Stimulated activated CD4-positive, alpha-beta T cell treated with anti-CD3 and anti-CD28 coated beads, Interleukin-1b, Interleukin-23, amount 100 ng/mL, for 24 hours (primary cell): Measurements from ENCODE around the gene RIPPLY1.

Source experiments
- DNase-seq, 4 experiments: peaks; one replicate each; pipeline ENCODE4 v3.0.0-alpha.2; 2020; ENCODE audit warnings: low read depth in 4 of 4, low spot score in 1 of 4

The RIPPLY1 gene

GRCh38 chrX:106903291-106903824 lies at the start of gene RIPPLY1:
Gene RIPPLY1, minus strand, starts transcription at chrX:106903341. Its CDS starts 54 bp downstream, at chrX:106903287.
- DNase-seq, result no peak

- no peak for DNase-seq
Observed at GRCh38 chrX:106952538-106952937, 49.4 kb upstream of the RIPPLY1 start.

GRCh38 chrX:106952089-106952488 lies 48.9 kb upstream of the RIPPLY1 start:
- no peak for DNase-seq

- no peak for DNase-seq
Observed at GRCh38 chrX:106951230-106951629, 48.1 kb upstream of the RIPPLY1 start.

- DNase-seq, result no peak
Observed at GRCh38 chrX:106950381-106950780, 47.2 kb upstream of the RIPPLY1 start.

- DNase-seq, result no peak
Observed at GRCh38 chrX:106949366-106949765, 46.2 kb upstream of the RIPPLY1 start.

GRCh38 chrX:106948641-106949040 lies 45.5 kb upstream of the RIPPLY1 start:
- DNase-seq, result no peak

- no peak for DNase-seq
Observed at GRCh38 chrX:106946464-106946863, 43.3 kb upstream of the RIPPLY1 start.

- no peak for DNase-seq
Observed at GRCh38 chrX:106940068-106940467, 36.9 kb upstream of the RIPPLY1 start.

- no peak for DNase-seq
Observed at GRCh38 chrX:106939566-106939965, 36.4 kb upstream of the RIPPLY1 start.

- DNase-seq, result no peak
Observed at GRCh38 chrX:106936246-106936645, 33.1 kb upstream of the RIPPLY1 start.

GRCh38 chrX:106935175-106935574 lies 32.0 kb upstream of the RIPPLY1 start:
- no peak for DNase-seq

- DNase-seq, result no peak
Observed at GRCh38 chrX:106933538-106933961, 30.4 kb upstream of the RIPPLY1 start.

GRCh38 chrX:106932960-106933537 lies 29.9 kb upstream of the RIPPLY1 start:
- DNase-seq, result no peak

GRCh38 chrX:106932492-106932923 lies 29.4 kb upstream of the RIPPLY1 start:
- no peak for DNase-seq

- DNase-seq, result no peak
Observed at GRCh38 chrX:106931831-106932491, 28.8 kb upstream of the RIPPLY1 start.

GRCh38 chrX:106928227-106928626 lies 25.1 kb upstream of the RIPPLY1 start:
- DNase-seq, result no peak

- DNase-seq, result no peak
Observed at GRCh38 chrX:106927700-106928099, 24.6 kb upstream of the RIPPLY1 start.

GRCh38 chrX:106927023-106927422 lies 23.9 kb upstream of the RIPPLY1 start:
- no peak for DNase-seq

GRCh38 chrX:106921637-106922036 lies 18.5 kb upstream of the RIPPLY1 start:
- DNase-seq, result no peak

- DNase-seq, result no peak
Observed at GRCh38 chrX:106919932-106920452, 16.9 kb upstream of the RIPPLY1 start, which contains the start of gene CLDN2. Gene CLDN2, plus strand, starts transcription at chrX:106920402. Its CDS starts 7,827 bp downstream, at chrX:106928229.

GRCh38 chrX:106917830-106918500 lies 14.8 kb upstream of the RIPPLY1 start:
- no peak for DNase-seq
